Endothelial cell of umbilical vein (primary cell): ENCODE data around the gene ARNT2.

Experiments
- JUN ChIP-seq: IDR thresholded peaks from 2 replicates; pipeline ENCODE4 v1.6.1; 2011; ENCODE audit warnings: borderline replicate concordance, low read depth; ENCODE audit not compliant: insufficient read length, insufficient read depth
- TF ChIP-seq, protein P1 (sequence below), 2 donors: IDR thresholded peaks; 1 replicate in 1 of 2; 2 replicates in 1 of 2; pipeline ENCODE4 v1.5.1; 2011; ENCODE audit warnings: low read length in 2 of 2, mild to moderate bottlenecking in 2 of 2, moderate library complexity in 2 of 2, control low read depth in 1 of 2, inconsistent platforms in 1 of 2, low read depth in 1 of 2; ENCODE audit not compliant: insufficient read depth in 1 of 2; ENCODE audit errors: extremely low read depth in 1 of 2

DNA sequence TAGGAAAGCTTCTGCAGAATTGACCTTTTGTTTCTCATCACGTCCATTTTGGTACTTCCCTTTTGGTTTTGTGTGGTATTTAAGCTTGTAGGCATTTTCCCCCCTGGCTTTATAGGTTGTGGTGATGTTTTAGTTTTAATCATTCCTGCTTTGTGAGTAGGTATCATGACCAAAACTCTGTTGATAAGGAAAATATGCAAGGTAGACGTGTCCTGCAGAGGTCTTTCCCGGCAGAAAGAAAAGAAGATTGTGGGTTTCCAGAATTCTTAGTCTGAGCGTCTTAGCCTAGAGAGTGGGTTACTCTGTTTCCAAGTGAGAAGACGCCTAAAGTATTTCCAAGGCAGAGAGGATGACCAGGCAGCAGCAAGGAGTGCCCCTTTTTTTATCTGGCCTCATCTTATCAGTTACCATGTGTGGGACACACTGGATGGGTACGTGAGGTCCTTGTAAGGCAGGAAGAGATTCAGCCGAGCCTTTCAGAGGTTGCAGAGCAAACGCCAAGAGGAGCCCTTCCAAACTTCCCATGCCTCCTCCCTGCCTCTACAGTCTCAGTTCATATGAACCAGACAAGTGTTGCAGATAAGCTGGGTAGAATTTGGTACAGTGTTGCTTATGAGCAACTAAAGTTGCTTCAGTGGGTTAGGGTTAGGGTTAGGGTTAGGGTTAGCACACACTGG, 58.8 kb downstream of the ARNT2 start:
- TF ChIP-seq, protein P1, sequence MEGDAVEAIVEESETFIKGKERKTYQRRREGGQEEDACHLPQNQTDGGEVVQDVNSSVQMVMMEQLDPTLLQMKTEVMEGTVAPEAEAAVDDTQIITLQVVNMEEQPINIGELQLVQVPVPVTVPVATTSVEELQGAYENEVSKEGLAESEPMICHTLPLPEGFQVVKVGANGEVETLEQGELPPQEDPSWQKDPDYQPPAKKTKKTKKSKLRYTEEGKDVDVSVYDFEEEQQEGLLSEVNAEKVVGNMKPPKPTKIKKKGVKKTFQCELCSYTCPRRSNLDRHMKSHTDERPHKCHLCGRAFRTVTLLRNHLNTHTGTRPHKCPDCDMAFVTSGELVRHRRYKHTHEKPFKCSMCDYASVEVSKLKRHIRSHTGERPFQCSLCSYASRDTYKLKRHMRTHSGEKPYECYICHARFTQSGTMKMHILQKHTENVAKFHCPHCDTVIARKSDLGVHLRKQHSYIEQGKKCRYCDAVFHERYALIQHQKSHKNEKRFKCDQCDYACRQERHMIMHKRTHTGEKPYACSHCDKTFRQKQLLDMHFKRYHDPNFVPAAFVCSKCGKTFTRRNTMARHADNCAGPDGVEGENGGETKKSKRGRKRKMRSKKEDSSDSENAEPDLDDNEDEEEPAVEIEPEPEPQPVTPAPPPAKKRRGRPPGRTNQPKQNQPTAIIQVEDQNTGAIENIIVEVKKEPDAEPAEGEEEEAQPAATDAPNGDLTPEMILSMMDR (IDR thresholded peaks at IDR 0.05; ENCODE audit: extremely low read depth in 1 of 2, insufficient read depth in 1 of 2, low read depth in 1 of 2, low read length in 2 of 2): no peak
- TF ChIP-seq JUN: no peak
